Upper lobe of left lung (tissue), 4 donors: ENCODE measurements around the gene CDH8.

Experiments used
- CTCF ChIP-seq, 6 experiments: fragments of 450-650 bp in 4 of 6; fragments of 200-600 bp in 2 of 6; sonication (generic) in 2 of 6; IDR thresholded peaks; one replicate each; pipeline ENCODE4 v1.5.1; 2016 to 2019; ENCODE audit warnings: antibody characterized with exemption in 6 of 6
- POLR2A ChIP-seq, 4 donors: fragments of 450-650 bp; IDR thresholded peaks; one replicate each; pipeline ENCODE4 v1.5.1; 2016 to 2017; ENCODE audit warnings: antibody characterized with exemption in 4 of 4, mild to moderate bottlenecking in 2 of 4
- POLR2AphosphoS5 ChIP-seq, 2 donors: sonication (generic); formaldehyde crosslinking; IDR thresholded peaks; one replicate each; pipeline ENCODE4 v1.5.1; 2017; ENCODE audit warnings: antibody characterized with exemption in 2 of 2

- TF ChIP-seq CTCF (IDR thresholded peaks at IDR 0.05) (no peak), POLR2A (IDR thresholded peaks at IDR 0.05) (no peak), POLR2AphosphoS5 (IDR thresholded peaks at IDR 0.05) (no peak)
These were observed 370.7 kb downstream of the CDH8 start for GRCh38 chr16:61665512-61665911.
